Activated naive CD8-positive, alpha-beta T cell treated with anti-CD3 and anti-CD28 coated beads, Interleukin-2, amount 10 ng/mL, durations not matched to agents 7 days and 5 days (primary cell): ENCODE data around the gene RBFOX1. TPM values are rescaled to one million over a fixed set of nuclear protein-coding genes. Genes with fewer than 3 reads are reported as not detected.

ENCODE experiments used
- ATAC-seq: fragments of 150-1000 bp; cut with Tn5 transposase; one replicate; pipeline ENCODE4 v1.10.0; 2021; ENCODE audit warnings: low read depth, moderate library complexity
- POLR2A ChIA-PET: fragments of 350-600 bp; sonication (Branson Sonifier 250); formaldehyde crosslinking; loops from one replicate; lab custom pipeline; 2021; ENCODE audit warnings: antibody characterized with exemption; lab: Charles Lee
- DNase-seq: peaks from one replicate; pipeline ENCODE4 v3.0.0; 2021
- H3K27ac Mint-ChIP-seq: one replicate; pipeline ENCODE4 v1.8.0; 2022; ENCODE audit warnings: mild to moderate bottlenecking, mixed read lengths
- H3K27me3 Mint-ChIP-seq: one replicate; pipeline ENCODE4 v1.8.0; 2022; ENCODE audit warnings: mild to moderate bottlenecking, moderate library complexity, mixed read lengths
- H3K36me3 Mint-ChIP-seq: one replicate; pipeline ENCODE4 v1.8.0; 2021; ENCODE audit warnings: mild to moderate bottlenecking, mixed read lengths
- H3K4me1 Mint-ChIP-seq: one replicate; pipeline ENCODE4 v1.8.0; 2021; ENCODE audit warnings: mixed read lengths
- H3K4me3 Mint-ChIP-seq: one replicate; pipeline ENCODE4 v1.8.0; 2022; ENCODE audit warnings: mild to moderate bottlenecking, moderate library complexity, mixed read lengths
- H3K9me3 Mint-ChIP-seq: one replicate; pipeline ENCODE4 v1.8.0; 2021; ENCODE audit warnings: mixed read lengths
- total RNA-seq, 2 experiments: library from RNA; stranded (reverse); gene quantifications; one replicate each; pipeline ENCODE4 v1.2.3, GENCODE V29; 2021

The RBFOX1 gene
- total RNA-seq, 2 experiments from 2014 or later = not detected

DNA sequence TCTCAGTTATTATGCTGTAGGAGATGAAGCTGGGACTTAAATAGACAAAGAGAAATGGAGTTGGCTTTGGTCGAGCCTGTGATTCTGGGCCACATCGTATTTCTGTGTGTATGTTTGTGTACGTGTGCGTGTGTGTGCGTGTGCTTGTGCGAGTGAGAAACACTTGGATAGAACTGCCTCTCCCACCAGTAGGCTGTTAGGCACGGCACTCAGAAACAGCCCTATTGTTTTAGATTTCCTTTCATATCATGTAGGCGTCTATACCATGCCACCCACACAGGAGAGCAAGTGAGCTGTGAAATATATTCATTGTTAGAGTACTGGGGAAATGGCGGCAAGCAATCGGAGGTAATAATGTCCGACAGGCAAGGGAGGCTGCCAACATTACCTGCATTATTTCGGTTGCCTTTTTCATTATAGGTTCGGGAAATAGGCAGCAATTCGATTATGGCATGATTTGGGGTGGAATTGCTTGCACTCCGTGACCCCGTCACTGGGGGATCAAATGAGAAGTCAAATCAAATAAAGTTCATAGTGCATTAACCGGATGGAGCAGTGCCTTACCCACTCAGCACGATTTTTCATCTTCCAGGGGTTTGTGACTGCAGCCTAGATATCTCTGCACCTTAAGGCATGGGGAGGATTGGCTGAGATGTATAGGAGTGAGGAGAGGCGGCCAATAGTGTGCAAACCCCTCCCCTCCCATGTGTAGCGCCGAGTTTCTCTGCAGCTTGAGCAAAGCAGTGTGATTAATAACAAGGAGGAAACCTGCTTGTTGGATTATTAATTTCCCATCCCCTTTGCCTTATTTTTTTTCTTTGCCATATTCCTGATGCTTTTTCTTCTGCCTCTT, 89.6 kb downstream of the RBFOX1 start:
- peaks cover 10% of the 10 kb centered on the region for H3K9me3 Mint-ChIP-seq
- no peak overlapping the region for H3K27ac Mint-ChIP-seq
- POLR2A ChIA-PET = no interaction called here
- no peaks in the 10 kb centered on the region for H3K4me1 Mint-ChIP-seq
- H3K4me3 Mint-ChIP-seq = no peak overlapping the region
- DNase-seq (no peak), ATAC-seq (no peak)
- H3K36me3 Mint-ChIP-seq = no peaks in the 10 kb centered on the region
- no peaks in the 10 kb centered on the region for H3K27me3 Mint-ChIP-seq

DNA sequence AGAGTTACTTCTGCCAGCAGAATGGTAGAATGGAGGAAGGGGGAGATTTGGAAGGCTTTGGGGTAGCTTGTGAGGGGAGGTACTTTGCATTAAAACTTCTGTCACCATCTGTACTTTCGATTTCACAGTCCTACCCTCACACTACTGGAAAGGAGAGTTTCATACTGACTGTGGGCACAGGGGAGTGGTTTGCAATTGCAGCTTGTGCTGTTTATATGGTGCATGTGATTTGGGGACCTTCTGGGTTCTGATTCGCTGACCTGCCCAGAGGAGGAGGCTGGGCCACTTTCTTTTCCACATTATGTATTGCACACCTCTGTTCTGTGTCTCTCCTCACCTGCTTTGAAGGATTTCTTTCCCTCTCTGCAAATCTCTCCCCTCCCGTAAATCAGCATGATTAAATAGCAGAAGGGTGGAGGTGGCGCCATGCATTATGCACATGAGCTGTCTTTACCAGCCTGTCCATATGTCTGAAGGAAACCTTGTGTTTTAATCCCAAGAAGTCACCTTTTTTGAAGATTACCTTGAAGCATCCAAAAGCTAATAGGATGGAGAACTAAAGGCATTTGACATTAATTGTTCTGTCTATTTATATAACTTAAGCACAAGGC, 90.9 kb downstream of the RBFOX1 start:
- no peak for ATAC-seq
- no peaks in the 10 kb centered on the region for H3K27me3 Mint-ChIP-seq
- POLR2A ChIA-PET = no interaction called here

DNA sequence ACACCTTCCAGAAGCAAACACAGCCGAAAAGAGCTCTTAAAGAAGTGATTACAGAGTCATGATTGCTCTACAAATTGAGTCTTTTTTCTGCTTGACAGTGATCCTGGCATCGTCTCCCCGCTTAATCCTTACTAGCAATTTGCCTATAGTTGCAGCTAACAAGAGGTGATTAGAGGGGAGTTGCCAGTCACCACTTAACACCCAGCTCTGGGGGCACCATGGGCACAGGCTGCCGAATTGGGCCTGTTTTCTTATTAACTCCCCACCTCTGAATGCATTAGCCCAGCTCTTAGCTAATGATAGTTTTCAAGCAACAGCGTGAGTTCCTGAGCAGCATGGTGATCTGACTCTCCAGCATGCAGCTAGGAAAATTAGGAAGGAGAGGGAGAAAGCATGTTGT, 93.5 kb downstream of the RBFOX1 start:
- no peaks in the 10 kb centered on the region for H3K36me3 Mint-ChIP-seq
- no peak overlapping the region for H3K4me3 Mint-ChIP-seq
- peaks cover 11% of the 10 kb centered on the region for H3K9me3 Mint-ChIP-seq
- H3K4me1 Mint-ChIP-seq = no peaks in the 10 kb centered on the region
- DNase-seq = no peak
- no peaks in the 10 kb centered on the region for H3K27me3 Mint-ChIP-seq
- H3K27ac Mint-ChIP-seq = no peak overlapping the region
- ATAC-seq = no peak
- POLR2A ChIA-PET = no interaction called here

More for the DNA sequence above, 90.9 kb downstream of the RBFOX1 start:
- H3K27ac Mint-ChIP-seq = no peak overlapping the region
- H3K4me3 Mint-ChIP-seq = no peak overlapping the region
- no peak for DNase-seq
- H3K9me3 Mint-ChIP-seq = peaks cover 12% of the 10 kb centered on the region
- no peaks in the 10 kb centered on the region for H3K4me1 Mint-ChIP-seq
- no peaks in the 10 kb centered on the region for H3K36me3 Mint-ChIP-seq

DNA sequence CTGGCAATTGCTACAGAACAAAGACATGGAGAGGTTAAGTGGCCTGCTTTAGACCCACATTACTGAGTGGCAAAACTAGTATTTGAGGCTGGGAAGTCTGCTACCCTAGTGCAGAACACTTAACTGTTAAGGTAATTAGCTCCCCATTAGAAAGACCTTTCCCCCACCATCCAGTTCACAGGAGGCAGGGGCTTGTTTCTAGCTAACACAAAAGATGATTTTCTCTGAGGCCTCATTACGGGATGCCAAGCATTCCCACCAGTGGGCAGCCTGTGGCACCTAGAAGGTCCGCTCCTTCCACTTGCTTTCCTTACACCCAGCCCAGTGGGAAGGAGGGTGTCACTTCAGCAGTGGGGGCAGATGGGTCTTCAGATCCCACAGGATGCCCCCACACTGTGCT, 99.1 kb downstream of the RBFOX1 start:
- Mint-ChIP-seq H3K27ac (no peak overlapping the region), H3K4me3 (no peak overlapping the region), H3K27me3 (no peaks in the 10 kb centered on the region), H3K36me3 (no peaks in the 10 kb centered on the region), H3K9me3 (peaks cover 12% of the 10 kb centered on the region), H3K4me1 (no peaks in the 10 kb centered on the region)
- POLR2A ChIA-PET = no interaction called here
- no peak for ATAC-seq
- no peak for DNase-seq

DNA sequence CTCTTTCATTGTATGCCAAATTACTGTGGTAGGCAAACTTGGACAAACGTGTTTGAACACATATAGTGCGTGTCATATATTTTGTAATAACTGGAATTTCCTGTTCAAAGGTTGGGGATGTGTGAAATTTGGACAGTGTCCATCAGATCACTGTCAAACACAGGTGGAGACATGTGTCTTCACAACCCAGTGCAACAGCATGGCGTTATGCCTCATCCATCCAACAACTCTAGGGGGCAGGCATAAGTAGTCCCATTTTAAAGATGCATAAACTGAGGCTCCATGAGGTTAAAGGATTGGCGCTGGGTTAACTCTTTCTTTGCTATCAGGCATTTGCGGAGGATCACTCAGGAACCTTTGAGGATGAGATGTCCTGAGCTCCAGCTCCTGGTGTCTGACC, 103.7 kb downstream of the RBFOX1 start:
- no peak for ATAC-seq
- POLR2A ChIA-PET = no interaction called here
- Mint-ChIP-seq H3K4me3 (no peak overlapping the region), H3K9me3 (peaks cover 3% of the 10 kb centered on the region), H3K36me3 (no peaks in the 10 kb centered on the region), H3K27ac (no peak overlapping the region), H3K4me1 (no peaks in the 10 kb centered on the region), H3K27me3 (no peaks in the 10 kb centered on the region)
- DNase-seq = no peak

DNA sequence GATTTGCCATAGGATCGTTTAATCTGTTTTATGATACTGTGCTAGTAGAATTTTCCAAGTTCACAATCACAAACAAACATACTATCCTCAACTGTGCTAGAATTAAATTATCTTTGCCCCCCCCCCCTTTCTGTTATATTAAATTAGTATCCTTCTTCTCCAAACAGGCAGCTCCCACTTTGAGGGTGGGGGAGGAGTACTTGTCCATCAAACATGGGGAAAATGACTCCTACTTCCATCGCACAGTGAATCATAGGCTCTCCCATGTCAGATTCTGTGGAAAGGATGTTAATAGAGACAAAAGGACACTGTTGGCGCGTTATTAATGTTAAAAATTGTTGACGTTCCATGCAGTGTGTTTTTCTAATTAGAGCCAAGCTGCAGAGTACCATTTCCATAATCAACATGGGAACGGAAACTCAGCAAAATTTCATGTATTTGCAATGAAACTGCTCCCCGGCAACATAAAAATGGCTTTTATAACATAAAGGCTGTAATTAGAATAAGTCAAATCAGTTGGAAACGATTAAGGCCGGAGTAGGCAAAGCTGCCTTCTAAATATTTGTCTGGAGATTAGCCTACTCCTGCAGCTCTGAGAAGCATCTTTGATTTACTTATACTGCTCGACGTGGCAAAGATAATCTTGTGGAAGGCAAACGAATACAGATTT, 104.6 kb downstream of the RBFOX1 start:
- POLR2A ChIA-PET = no interaction called here
- DNase-seq (no peak), ATAC-seq (no peak)
- Mint-ChIP-seq H3K9me3 (peaks cover 3% of the 10 kb centered on the region), H3K4me3 (no peak overlapping the region), H3K36me3 (no peaks in the 10 kb centered on the region), H3K4me1 (no peaks in the 10 kb centered on the region), H3K27ac (no peak overlapping the region), H3K27me3 (no peaks in the 10 kb centered on the region)

DNA sequence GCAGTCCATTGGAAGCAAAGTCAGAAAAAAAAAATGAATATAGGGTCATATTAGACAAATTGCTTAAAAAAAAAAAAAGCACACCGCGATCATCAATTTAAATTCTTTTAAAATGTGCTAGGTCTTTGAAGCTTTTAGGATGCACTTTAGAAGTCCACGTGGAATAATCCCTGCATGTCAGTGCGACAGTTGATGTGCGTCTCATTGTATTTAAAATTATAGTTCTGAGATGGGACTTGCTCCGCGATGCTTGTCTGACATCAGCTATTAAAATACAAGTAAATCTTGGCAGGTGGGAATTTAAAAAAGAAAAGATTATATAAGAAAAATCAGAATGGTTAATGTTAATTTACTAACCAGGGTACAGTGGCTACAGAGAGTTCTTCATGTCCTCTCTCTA, 105.2 kb downstream of the RBFOX1 start:
- ATAC-seq = no peak
- DNase-seq = no peak
- Mint-ChIP-seq H3K4me1 (no peaks in the 10 kb centered on the region), H3K36me3 (no peaks in the 10 kb centered on the region), H3K4me3 (no peak overlapping the region), H3K27ac (no peak overlapping the region), H3K9me3 (peaks cover 3% of the 10 kb centered on the region), H3K27me3 (no peaks in the 10 kb centered on the region)
- POLR2A ChIA-PET = no interaction called here

DNA sequence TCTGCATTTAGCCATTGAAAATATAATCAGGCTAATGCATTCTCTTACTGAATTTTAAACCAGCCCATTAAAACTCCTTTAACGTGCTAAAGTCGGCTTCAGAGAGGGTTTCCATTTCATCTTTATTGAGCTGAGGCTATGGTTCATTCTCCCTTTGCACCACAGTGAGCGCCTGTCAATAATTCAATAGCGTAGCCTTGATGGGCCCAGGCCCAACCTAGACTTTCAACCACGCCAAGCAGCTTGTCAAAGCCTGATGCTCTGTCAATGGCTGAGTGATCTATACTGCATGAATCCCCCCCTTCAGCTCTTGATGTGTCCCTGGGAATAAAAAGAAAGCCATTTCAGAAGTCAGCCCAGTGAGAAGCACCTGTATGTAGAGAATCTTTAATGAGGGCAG, 106.0 kb downstream of the RBFOX1 start:
- DNase-seq = no peak
- no peaks in the 10 kb centered on the region for H3K27me3 Mint-ChIP-seq
- POLR2A ChIA-PET = no interaction called here
- no peak overlapping the region for H3K4me3 Mint-ChIP-seq
- H3K36me3 Mint-ChIP-seq = no peaks in the 10 kb centered on the region
- no peaks in the 10 kb centered on the region for H3K4me1 Mint-ChIP-seq
- peaks cover 3% of the 10 kb centered on the region for H3K9me3 Mint-ChIP-seq
- no peak for ATAC-seq
- H3K27ac Mint-ChIP-seq = no peak overlapping the region

DNA sequence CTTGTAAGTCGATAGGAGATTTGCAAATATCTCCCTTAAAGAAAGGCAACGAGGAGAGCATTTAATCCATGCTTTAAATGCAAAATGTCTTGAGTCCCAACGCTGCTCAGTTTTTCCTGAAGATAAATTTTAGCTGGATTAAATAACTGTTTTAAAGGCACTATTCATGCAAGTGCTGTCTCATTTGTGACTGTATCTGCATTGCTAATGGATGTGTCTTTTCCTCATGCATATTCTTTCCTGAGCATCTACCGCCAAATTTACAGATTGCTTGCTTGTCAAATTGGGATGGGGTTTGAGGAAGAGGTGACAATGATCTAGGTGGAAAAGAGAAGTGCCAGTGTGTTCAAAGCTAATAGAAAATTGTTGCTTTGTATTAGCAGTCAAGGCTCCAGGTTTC, 106.9 kb downstream of the RBFOX1 start:
- no peaks in the 10 kb centered on the region for H3K27me3 Mint-ChIP-seq
- H3K4me3 Mint-ChIP-seq = no peak overlapping the region
- no peak overlapping the region for H3K27ac Mint-ChIP-seq
- POLR2A ChIA-PET = interaction anchor here (0.7 kb wide), 1 partner anchor 1546 kb away, joined by 3 read pairs; no protein-coding TSS in a partner anchor
- peaks cover 3% of the 10 kb centered on the region for H3K9me3 Mint-ChIP-seq
- H3K36me3 Mint-ChIP-seq = no peaks in the 10 kb centered on the region
- no peak for ATAC-seq
- DNase-seq = no peak
- no peaks in the 10 kb centered on the region for H3K4me1 Mint-ChIP-seq

DNA sequence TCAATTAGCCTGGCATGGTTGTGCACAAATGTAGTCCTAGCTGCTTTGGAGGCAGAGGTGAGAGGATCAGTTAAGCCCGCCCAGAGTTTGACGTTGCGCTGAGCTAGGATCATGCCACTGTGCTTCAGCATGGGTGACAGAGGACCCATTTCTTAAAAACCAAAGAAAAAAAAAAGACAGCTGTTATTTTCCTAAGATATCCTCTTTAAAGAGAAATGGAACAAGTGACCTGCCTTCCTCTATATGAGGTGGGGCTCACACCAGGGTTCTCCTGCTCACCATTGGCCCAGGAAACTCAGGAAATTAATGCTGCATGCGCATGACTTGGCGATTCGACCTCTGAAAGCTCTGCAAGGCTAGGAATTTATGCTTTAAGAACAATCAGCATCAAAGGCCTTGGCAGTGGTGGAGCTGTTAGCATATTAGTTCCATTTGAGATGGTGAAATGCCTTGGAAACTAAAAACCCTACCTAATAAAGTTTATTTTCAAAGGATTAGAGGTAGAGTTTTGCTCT, 108.3 kb downstream of the RBFOX1 start:
- Mint-ChIP-seq H3K27ac (no peak overlapping the region), H3K36me3 (no peaks in the 10 kb centered on the region), H3K4me1 (no peaks in the 10 kb centered on the region), H3K4me3 (no peak overlapping the region), H3K27me3 (no peaks in the 10 kb centered on the region), H3K9me3 (no peaks in the 10 kb centered on the region)
- POLR2A ChIA-PET = no interaction called here
- DNase-seq (no peak), ATAC-seq (no peak)

DNA sequence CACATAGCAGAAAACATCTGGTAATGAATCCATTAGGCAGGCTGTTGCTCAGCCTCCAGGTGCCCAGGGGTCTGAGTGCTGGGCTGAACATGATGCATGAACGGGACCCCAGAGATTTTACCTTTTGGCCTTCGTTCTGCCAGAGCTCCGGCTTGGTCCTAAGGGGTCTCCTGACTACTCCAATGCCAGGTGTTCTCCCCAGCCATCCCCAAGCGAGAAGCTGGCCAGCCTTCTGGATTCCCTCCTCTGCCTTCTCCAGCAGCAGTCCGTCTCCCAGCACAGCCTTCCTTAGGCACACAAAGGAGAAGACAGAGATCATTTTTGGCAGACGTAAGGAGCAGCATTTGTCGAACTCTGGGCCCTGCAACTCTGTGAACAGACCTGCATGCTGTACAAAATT, 109.4 kb downstream of the RBFOX1 start:
- ATAC-seq (no peak), DNase-seq (no peak)
- Mint-ChIP-seq H3K9me3 (no peaks in the 10 kb centered on the region), H3K27ac (no peak overlapping the region), H3K27me3 (no peaks in the 10 kb centered on the region), H3K4me1 (no peaks in the 10 kb centered on the region), H3K36me3 (no peaks in the 10 kb centered on the region), H3K4me3 (no peak overlapping the region)
- POLR2A ChIA-PET = no interaction called here

DNA sequence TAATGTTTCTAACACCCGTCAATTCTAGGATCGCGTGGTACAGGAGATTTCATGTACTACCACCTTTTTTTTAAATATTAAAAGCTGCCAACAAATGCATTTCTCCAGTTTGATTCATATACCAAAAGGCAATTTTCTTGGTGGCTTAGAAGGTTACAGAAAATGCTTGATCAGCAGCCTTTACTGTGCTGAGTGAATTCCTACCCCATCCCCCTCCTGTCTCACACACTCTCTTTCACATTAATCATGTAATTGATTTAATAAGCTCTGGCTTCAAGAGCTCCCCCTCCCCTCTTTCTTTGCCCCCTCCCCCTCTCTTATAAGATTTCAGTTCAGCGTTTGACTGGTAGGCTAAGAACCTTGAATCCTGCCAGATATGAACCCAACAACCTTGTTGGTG, 110.5 kb downstream of the RBFOX1 start:
- Mint-ChIP-seq H3K27ac (no peak overlapping the region), H3K36me3 (no peaks in the 10 kb centered on the region), H3K9me3 (peaks cover under 1% of the 10 kb centered on the region), H3K4me1 (no peaks in the 10 kb centered on the region), H3K4me3 (no peak overlapping the region), H3K27me3 (no peaks in the 10 kb centered on the region)
- no peak for DNase-seq
- POLR2A ChIA-PET = no interaction called here
- no peak for ATAC-seq

DNA sequence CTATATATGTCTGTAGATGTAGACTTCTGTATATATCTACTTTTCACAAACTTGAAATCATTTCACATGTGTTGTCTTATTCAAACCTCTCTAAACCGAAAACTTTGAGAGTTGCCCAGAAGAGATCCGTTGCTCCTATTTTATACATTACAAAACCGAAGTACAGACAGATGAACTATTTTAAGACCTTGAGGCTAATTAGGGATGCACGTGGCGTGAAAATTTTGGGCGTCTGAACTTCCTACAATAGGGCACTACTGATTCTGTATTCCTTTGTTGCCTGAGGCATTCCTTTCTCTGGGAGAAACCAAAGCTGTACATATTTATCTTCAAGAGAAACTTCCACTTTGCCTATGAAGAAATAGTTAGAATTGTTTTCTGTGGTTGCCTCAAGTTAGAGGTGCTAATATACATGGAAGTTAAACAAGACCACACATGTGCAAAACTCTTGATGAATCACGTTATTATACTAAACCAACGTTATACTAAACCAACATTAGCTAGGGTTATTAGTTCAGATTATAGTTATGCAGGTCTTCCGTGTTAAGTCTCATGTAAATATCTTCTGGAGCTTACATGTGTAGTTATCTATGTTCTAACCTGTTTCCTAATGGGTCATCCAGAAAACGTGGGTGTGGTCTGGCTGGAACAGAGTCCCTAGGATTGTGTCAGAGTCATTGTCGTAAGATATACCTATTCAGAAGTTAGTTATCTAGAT, 111.2 kb downstream of the RBFOX1 start:
- no peak overlapping the region for H3K27ac Mint-ChIP-seq
- no peak overlapping the region for H3K4me3 Mint-ChIP-seq
- POLR2A ChIA-PET = no interaction called here
- H3K4me1 Mint-ChIP-seq = no peaks in the 10 kb centered on the region
- H3K27me3 Mint-ChIP-seq = no peaks in the 10 kb centered on the region
- H3K9me3 Mint-ChIP-seq = peaks cover 2% of the 10 kb centered on the region
- DNase-seq = no peak
- no peaks in the 10 kb centered on the region for H3K36me3 Mint-ChIP-seq
- no peak for ATAC-seq
